Uterine smooth muscle cell (primary cell): ENCODE measurements around the gene BCO2. TPM values are rescaled to one million over a fixed set of nuclear protein-coding genes. Genes with fewer than 3 reads are reported as not detected.

Experiments used
- total RNA-seq: library from RNA; depleted of rRNA; stranded (reverse); fragments of >200 nt; gene quantifications from 2 replicates; pipeline ENCODE4 v1.2.3, GENCODE V29; 2014

BCO2 gene
- 6.1 and 15.3 TPM in 2 replicates for total RNA-seq

GRCh38 chr11:112174789-112175598, at the start of gene BCO2:
TSS of gene BCO2 (plus strand) at chr11:112175512. CDS start at chr11:112175602, 90 bp downstream.

GRCh38 chr11:112163875-112164685, 11.2 kb upstream of the BCO2 start, which contains the start of gene IL18:
TSS of gene IL18 (minus strand) at chr11:112164094. CDS start at chr11:112155053, 9,041 bp downstream.

GRCh38 chr11:112167145-112167544, 8.2 kb upstream of the BCO2 start, which contains the start of gene TEX12:
TSS of gene TEX12 (plus strand) at chr11:112167372. CDS start at chr11:112169269, 1,897 bp downstream.

GRCh38 chr11:112226062-112226830, 50.9 kb downstream of the BCO2 start, which contains the start of gene PTS:
TSS of gene PTS (plus strand) at chr11:112226428. CDS start at chr11:112226444, 16 bp downstream.

GRCh38 chr11:112260490-112260889, 85.2 kb downstream of the BCO2 start, which contains the start of gene PLET1:
TSS of gene PLET1 (minus strand) at chr11:112260860. CDS start at chr11:112260589, 271 bp downstream.

Other genes starting within 250 kb of the BCO2 start
- 9.3 and 16.0 TPM in 2 replicates for gene DIXDC1, start 238.2 kb upstream of the BCO2 start, total RNA-seq
- 29.6 and 46.5 TPM in 2 replicates for gene DLAT, start 150.1 kb upstream of the BCO2 start, total RNA-seq
- 0.87 and 2.2 TPM in 2 replicates for gene PIH1D2, start 101.5 kb upstream of the BCO2 start, total RNA-seq
- gene NKAPD1, start 101.2 kb upstream of the BCO2 start, total RNA-seq = 25.7 and 25.9 TPM in 2 replicates
- gene TIMM8B, start 88.8 kb upstream of the BCO2 start, total RNA-seq = 34.0 and 38.1 TPM in 2 replicates
- gene SDHD, start 88.6 kb upstream of the BCO2 start, total RNA-seq = 127 and 142 TPM in 2 replicates
- gene IL18, start 11.4 kb upstream of the BCO2 start, total RNA-seq = 2.0 and 2.3 TPM in 2 replicates
- 0.11 and 0.25 TPM in 2 replicates for gene TEX12, start 8.1 kb upstream of the BCO2 start, total RNA-seq
- gene PTS, start 50.9 kb downstream of the BCO2 start, total RNA-seq = 58.4 and 86.8 TPM in 2 replicates
- gene PLET1, start 85.3 kb downstream of the BCO2 start, total RNA-seq = not detected in 2 replicates